ENCODE data around the gene LCE2D. TPM values are rescaled to one million over a fixed set of nuclear protein-coding genes. Genes with fewer than 3 reads are reported as not detected.

The LCE2D gene
- polyA plus RNA-seq, 1 experiment, result not detected

GRCh38 chr1:152626744-152627143 lies 36.4 kb upstream of the LCE2D start:
- POLR2A ChIA-PET, result no interaction called here
- H3K4me3 ChIP-seq (ENCODE audit: low read depth, low read length), result no peak overlapping the region
- CTCF ChIA-PET, result no interaction called here
- no peak for DNase-seq (ENCODE audit: low read depth)
- no peaks in the 10 kb centered on the region for H3K27me3 ChIP-seq (ENCODE audit: control insufficient read depth, insufficient read depth, low read length)
- H3K36me3 ChIP-seq (ENCODE audit: control insufficient read depth, insufficient read depth, low read length), result no peaks in the 10 kb centered on the region
- TF ChIP-seq CTCF (IDR thresholded peaks at IDR 0.05; ENCODE audit: insufficient read depth, low read depth, low read length), result no peak

GRCh38 chr1:152630596-152630995 lies 32.6 kb upstream of the LCE2D start:
- H3K27me3 ChIP-seq (ENCODE audit: control insufficient read depth, insufficient read depth, low read length), result no peaks in the 10 kb centered on the region
- CTCF ChIA-PET, result no interaction called here
- no peaks in the 10 kb centered on the region for H3K36me3 ChIP-seq (ENCODE audit: control insufficient read depth, insufficient read depth, low read length)
- POLR2A ChIA-PET, result no interaction called here
- TF ChIP-seq CTCF (IDR thresholded peaks at IDR 0.05; ENCODE audit: insufficient read depth, low read depth, low read length), result no peak
- DNase-seq (ENCODE audit: low read depth), result no peak
- no peak overlapping the region for H3K4me3 ChIP-seq (ENCODE audit: low read depth, low read length)

GRCh38 chr1:152640351-152640750 lies 22.8 kb upstream of the LCE2D start:
- no peak for TF ChIP-seq CTCF (IDR thresholded peaks at IDR 0.05; ENCODE audit: insufficient read depth, low read depth, low read length)
- no peaks in the 10 kb centered on the region for H3K27me3 ChIP-seq (ENCODE audit: control insufficient read depth, insufficient read depth, low read length)
- ChIA-PET CTCF (interaction anchor here (0.7 to 3.1 kb wide), 2 partner anchors 14 to 286 kb away, joined by 3 to 11 read pairs; no protein-coding TSS in a partner anchor), POLR2A (no interaction called here)
- no peaks in the 10 kb centered on the region for H3K36me3 ChIP-seq (ENCODE audit: control insufficient read depth, insufficient read depth, low read length)
- no peak for DNase-seq (ENCODE audit: low read depth)
- no peak overlapping the region for H3K4me3 ChIP-seq (ENCODE audit: low read depth, low read length)

- no peak for TF ChIP-seq CTCF (IDR thresholded peaks at IDR 0.05; ENCODE audit: insufficient read depth, low read depth, low read length)
- CTCF ChIA-PET, result interaction anchor here (1.3 to 1.7 kb wide), 2 partner anchors 9 to 10 kb away, joined by 4 to 6 read pairs; no protein-coding TSS in a partner anchor
- POLR2A ChIA-PET, result no interaction called here
Observed at GRCh38 chr1:152643945-152644344, 19.2 kb upstream of the LCE2D start.

GRCh38 chr1:152645146-152645545 lies 18.0 kb upstream of the LCE2D start:
- DNase-seq (ENCODE audit: low read depth), result no peak
- Histone ChIP-seq H3K4me3 (ENCODE audit: low read depth, low read length) (no peak overlapping the region), H3K36me3 (ENCODE audit: control insufficient read depth, insufficient read depth, low read length) (no peaks in the 10 kb centered on the region), H3K27me3 (ENCODE audit: control insufficient read depth, insufficient read depth, low read length) (no peaks in the 10 kb centered on the region)
- TF ChIP-seq CTCF (IDR thresholded peaks at IDR 0.05; ENCODE audit: insufficient read depth, low read depth, low read length), result no peak
- ChIA-PET CTCF (interaction anchor here (1.4 kb wide), 1 partner anchor 9 kb away, joined by 3 read pairs; no protein-coding TSS in a partner anchor), POLR2A (interaction anchor here (0.5 kb wide), 1 partner anchor 9 kb away, joined by 3 read pairs; no protein-coding TSS in a partner anchor)

More at GRCh38 chr1:152643945-152644344, 19.2 kb upstream of the LCE2D start:
- Histone ChIP-seq H3K27me3 (ENCODE audit: control insufficient read depth, insufficient read depth, low read length) (no peaks in the 10 kb centered on the region), H3K4me3 (ENCODE audit: low read depth, low read length) (no peak overlapping the region), H3K36me3 (ENCODE audit: control insufficient read depth, insufficient read depth, low read length) (no peaks in the 10 kb centered on the region)
- no peak for DNase-seq (ENCODE audit: low read depth)
